Gastrocnemius medialis (tissue), 4 donors: Measurements from ENCODE around the gene CCDC74A.
"Not testable (repeated sequence)": the region's sequence is repeated elsewhere in the genome, so short reads cannot be mapped to it uniquely, and the experiment has no call there.

Experiments used
- CTCF ChIP-seq, 5 experiments: fragments of 450-650 bp in 3 of 5; fragments of 200-600 bp in 2 of 5; sonication (generic) in 2 of 5; IDR thresholded peaks in 4 of 5; conservative IDR thresholded peaks in 1 of 5; 1 replicate in 4 of 5; 2 replicates in 1 of 5; pipeline ENCODE4 v1.5.1; 2016 to 2019; ENCODE audit warnings: antibody characterized with exemption in 5 of 5, mild to moderate bottlenecking in 3 of 5, moderate library complexity in 3 of 5
- POLR2A ChIP-seq, 2 donors: fragments of 450-650 bp; IDR thresholded peaks; one replicate each; pipeline ENCODE4 v1.6.1; 2017; ENCODE audit warnings: antibody characterized with exemption in 2 of 2, mild to moderate bottlenecking in 2 of 2, moderate library complexity in 2 of 2

GRCh38 chr2:131478850-131479461 is 48.7 kb upstream of the CCDC74A start:
- not testable (repeated sequence) for TF ChIP-seq CTCF (IDR thresholded peaks at IDR 0.05 in 4 of 5, conservative IDR thresholded peaks at IDR 0.05 in 1 of 5); POLR2A (IDR thresholded peaks at IDR 0.05)
